Activated naive CD4-positive, alpha-beta T cell treated with anti-CD3 and anti-CD28 coated beads, Interleukin-2, amount 50 U/mL, for 72 hours (primary cell): Measurements from ENCODE around the gene MUC2. TPM values are rescaled to one million over a fixed set of nuclear protein-coding genes. Genes with fewer than 3 reads are reported as not detected.

ENCODE experiments used
- ATAC-seq, 2 donors: fragments of 150-1000 bp; cut with Tn5 transposase; 2 replicates each; pipeline ENCODE4 v1.10.0; 2021; ENCODE audit warnings: mild to moderate bottlenecking in 2 of 2, moderate library complexity in 2 of 2
- DNase-seq, 2 donors: peaks; one replicate each; pipeline ENCODE4 v3.0.0; 2021 to 2022; ENCODE audit warnings: low spot score in 2 of 2
- H3K27ac Mint-ChIP-seq, 2 donors: one replicate each; pipeline ENCODE4 v1.8.0; 2022; ENCODE audit warnings: mild to moderate bottlenecking in 2 of 2, mixed read lengths in 2 of 2
- H3K36me3 Mint-ChIP-seq, 2 donors: one replicate each; pipeline ENCODE4 v1.8.0; 2022; ENCODE audit warnings: mixed read lengths in 2 of 2
- H3K9me3 Mint-ChIP-seq, 2 donors: one replicate each; pipeline ENCODE4 v1.8.0; 2022; ENCODE audit warnings: mixed read lengths in 2 of 2
- total RNA-seq, 2 donors: library from RNA; stranded (reverse); gene quantifications; one replicate each; pipeline ENCODE4 v1.2.3, GENCODE V29; 2022

MUC2 gene
- total RNA-seq, 2 donors from 2014 or later = not detected

GRCh38 chr11:1116666-1117390 lies 42.2 kb downstream of the MUC2 start:
- Mint-ChIP-seq H3K9me3 (no peaks in the 10 kb centered on the region), H3K36me3 (no peaks in the 10 kb centered on the region), H3K27ac (no peak overlapping the region)
- ATAC-seq (no peak), DNase-seq (peak in 1 of 2 donors; percentile 31)

GRCh38 chr11:1117992-1118391 lies 43.3 kb downstream of the MUC2 start:
- H3K36me3 Mint-ChIP-seq = no peaks in the 10 kb centered on the region
- no peak overlapping the region for H3K27ac Mint-ChIP-seq
- DNase-seq = peak in 1 of 2 donors; percentile 34
- no peaks in the 10 kb centered on the region for H3K9me3 Mint-ChIP-seq
- no peak for ATAC-seq

GRCh38 chr11:1118755-1119603 lies 44.3 kb downstream of the MUC2 start:
- ATAC-seq (no peak), DNase-seq (peak in 1 of 2 donors; percentile 40)
- Mint-ChIP-seq H3K36me3 (no peaks in the 10 kb centered on the region), H3K27ac (no peak overlapping the region), H3K9me3 (peaks cover 0 to under 1% of the 10 kb centered on the region in 2 donors)

GRCh38 chr11:1119604-1120146 lies 45.0 kb downstream of the MUC2 start:
- ATAC-seq (no peak), DNase-seq (peak in 1 of 2 donors; percentile 44)
- no peak overlapping the region for H3K27ac Mint-ChIP-seq
- peaks cover 7% of the 10 kb centered on the region in 2 donors for H3K9me3 Mint-ChIP-seq
- no peaks in the 10 kb centered on the region for H3K36me3 Mint-ChIP-seq

GRCh38 chr11:1120532-1121330 lies 46.1 kb downstream of the MUC2 start:
- Mint-ChIP-seq H3K9me3 (peaks cover 11% of the 10 kb centered on the region in 2 donors), H3K27ac (no peak overlapping the region), H3K36me3 (no peaks in the 10 kb centered on the region)
- no peak for ATAC-seq
- DNase-seq = peak in 1 of 2 donors; percentile 48

- DNase-seq = peak in 1 of 2 donors; percentile 50
- no peak overlapping the region for H3K27ac Mint-ChIP-seq
- no peaks in the 10 kb centered on the region for H3K36me3 Mint-ChIP-seq
- ATAC-seq = no peak
- peaks cover 11% of the 10 kb centered on the region in 2 donors for H3K9me3 Mint-ChIP-seq
Measured at GRCh38 chr11:1121331-1121812, 46.7 kb downstream of the MUC2 start.

- no peak overlapping the region for H3K27ac Mint-ChIP-seq
- H3K9me3 Mint-ChIP-seq = peaks cover 11% of the 10 kb centered on the region in 2 donors
- ATAC-seq (no peak), DNase-seq (peak in 1 of 2 donors; percentile 37)
- no peaks in the 10 kb centered on the region for H3K36me3 Mint-ChIP-seq
Measured at GRCh38 chr11:1121813-1122663, 47.4 kb downstream of the MUC2 start.

- DNase-seq (peak in 1 of 2 donors; percentile 30), ATAC-seq (no peak)
- Mint-ChIP-seq H3K27ac (no peak overlapping the region), H3K36me3 (no peaks in the 10 kb centered on the region), H3K9me3 (peaks cover 11% of the 10 kb centered on the region in 2 donors)
Measured at GRCh38 chr11:1122664-1123002, 48.0 kb downstream of the MUC2 start.

- DNase-seq = peak in 1 of 2 donors; percentile 35
- Mint-ChIP-seq H3K9me3 (peaks cover 11% of the 10 kb centered on the region in 2 donors), H3K27ac (no peak overlapping the region), H3K36me3 (no peaks in the 10 kb centered on the region)
- ATAC-seq = peak; percentile 43 to 65
Measured at GRCh38 chr11:1123970-1124369, 49.3 kb downstream of the MUC2 start.

Other genes with a start within 250 kb of the MUC2 start
- gene CRACR2B, start 247.0 kb upstream of the MUC2 start, total RNA-seq = 1 to 10 TPM in 1 of 2 donors, under 1 TPM in 1; 0.66 to 1.9 TPM
- 10 to 100 TPM; 42.8 to 46.0 TPM for gene CD151, start 241.9 kb upstream of the MUC2 start, total RNA-seq
- 10 to 100 TPM; 50.4 to 95.1 TPM for gene POLR2L, start 232.3 kb upstream of the MUC2 start, total RNA-seq
- 10 to 100 TPM; 12.6 to 18.9 TPM for gene TSPAN4, start 232.0 kb upstream of the MUC2 start, total RNA-seq
- 10 to 100 TPM; 49.1 to 62.6 TPM for gene CHID1, start 164.1 kb upstream of the MUC2 start, total RNA-seq
- 10 to 100 TPM; 37.3 to 58.0 TPM for gene AP2A2, start 149.0 kb upstream of the MUC2 start, total RNA-seq
- gene MUC6, start 38.2 kb upstream of the MUC2 start, total RNA-seq = not detected
- not detected for gene MUC5AC, start 83.1 kb downstream of the MUC2 start, total RNA-seq
- gene MUC5B, start 148.2 kb downstream of the MUC2 start, total RNA-seq = not detected
- 10 to 100 TPM; 29.5 to 36.1 TPM for gene TOLLIP, start 234.8 kb downstream of the MUC2 start, total RNA-seq